Hippocampal formation (tissue), 2 donors: ENCODE data around the gene DHDH.

ENCODE experiments used
- DNase-seq, 2 donors: peaks; one replicate each; lab custom pipeline; 2025; lab: John Stamatoyannopoulos, UW

The DHDH gene

GRCh38 chr19:48967346-48968178 is 34.1 kb downstream of the DHDH start:
- peak; percentile 26 to 54 for DNase-seq

- no peak for DNase-seq
Observed at GRCh38 chr19:48968179-48968661, 34.7 kb downstream of the DHDH start.

DNA sequence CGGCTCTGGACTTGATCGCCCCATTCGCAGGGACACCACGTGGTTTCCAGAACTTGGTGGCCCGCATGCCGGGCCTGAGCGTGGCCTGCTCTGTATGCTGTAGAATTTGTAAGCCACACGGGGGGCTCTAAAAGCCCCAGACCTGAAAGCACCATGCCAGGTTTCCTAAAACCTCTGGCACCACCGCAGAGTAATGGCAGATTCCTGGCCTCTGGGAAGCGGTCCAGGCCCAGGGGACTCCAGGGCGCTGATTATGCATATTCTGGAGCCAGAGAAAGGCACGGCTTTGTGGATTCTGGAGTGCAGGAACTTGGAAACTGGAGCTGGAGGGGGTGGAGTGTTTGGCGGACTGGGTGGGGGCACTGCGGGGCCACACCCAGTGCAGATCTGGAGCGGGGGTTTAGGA is 35.3 kb downstream of the DHDH start:
- no peak for DNase-seq

GRCh38 chr19:48969276-48970138 is 36.0 kb downstream of the DHDH start:
- no peak for DNase-seq

DNA sequence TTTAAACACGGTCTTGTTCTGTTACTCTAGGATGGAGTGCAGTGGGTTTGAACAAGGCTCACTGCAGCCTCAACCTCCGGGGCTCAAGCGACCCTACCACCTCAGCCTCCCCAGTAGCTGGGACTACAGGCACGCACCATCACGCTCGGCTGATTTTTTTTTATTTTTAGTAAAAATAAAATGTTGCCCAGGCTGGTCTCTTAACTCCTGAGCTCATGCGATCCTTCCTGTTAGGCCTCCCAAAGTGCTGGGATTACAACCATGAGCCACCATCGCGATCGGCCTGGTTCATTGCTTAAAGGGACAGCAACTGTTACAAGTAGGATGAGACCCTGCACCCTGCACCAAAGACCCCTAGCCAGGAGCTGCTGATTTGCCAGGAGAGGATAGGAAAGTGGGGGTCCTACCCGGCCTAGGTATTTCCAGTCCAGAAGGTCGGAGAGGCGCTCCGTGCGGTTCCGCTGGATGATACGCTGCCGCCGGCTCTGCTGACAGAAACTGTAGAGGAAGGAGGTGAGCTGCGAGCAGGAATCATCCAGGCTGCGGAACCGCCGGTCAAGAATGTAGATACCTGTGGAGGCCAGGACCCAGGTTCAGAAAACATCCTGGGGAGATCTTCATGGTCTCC is 36.8 kb downstream of the DHDH start:
- no peak for DNase-seq

- peak; percentile 40 to 76 for DNase-seq
Observed at GRCh38 chr19:48970923-48971395, 37.5 kb downstream of the DHDH start.

GRCh38 chr19:48975947-48976847 is 42.7 kb downstream of the DHDH start:
- DNase-seq, result no peak

GRCh38 chr19:48977061-48977460 is 43.6 kb downstream of the DHDH start:
- no peak for DNase-seq

DNA sequence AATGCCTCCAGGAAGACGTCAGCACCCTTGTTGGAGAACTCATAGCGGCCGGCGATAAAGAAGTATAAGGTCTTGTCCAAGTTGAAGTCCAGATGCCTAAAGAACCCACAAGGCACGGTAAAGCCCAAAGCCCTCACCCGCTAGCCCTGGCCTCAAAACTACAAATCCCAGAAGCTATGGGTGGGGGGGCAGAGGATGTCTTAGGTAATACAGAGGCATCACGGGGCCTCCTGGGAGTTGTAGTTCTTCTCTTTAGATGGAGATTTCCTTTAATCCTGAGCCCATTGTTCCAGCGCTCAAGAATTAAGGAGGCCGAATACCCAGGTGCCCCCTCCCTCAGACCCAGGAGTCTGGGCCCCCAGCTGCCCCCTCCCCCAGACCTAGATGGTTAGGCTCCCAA is 48.8 kb downstream of the DHDH start:
- DNase-seq, result no peak

- no peak for DNase-seq
Observed at GRCh38 chr19:48985711-48986110, 52.2 kb downstream of the DHDH start.

- no peak for DNase-seq
Observed at GRCh38 chr19:48986211-48986610, 52.7 kb downstream of the DHDH start.

DNA sequence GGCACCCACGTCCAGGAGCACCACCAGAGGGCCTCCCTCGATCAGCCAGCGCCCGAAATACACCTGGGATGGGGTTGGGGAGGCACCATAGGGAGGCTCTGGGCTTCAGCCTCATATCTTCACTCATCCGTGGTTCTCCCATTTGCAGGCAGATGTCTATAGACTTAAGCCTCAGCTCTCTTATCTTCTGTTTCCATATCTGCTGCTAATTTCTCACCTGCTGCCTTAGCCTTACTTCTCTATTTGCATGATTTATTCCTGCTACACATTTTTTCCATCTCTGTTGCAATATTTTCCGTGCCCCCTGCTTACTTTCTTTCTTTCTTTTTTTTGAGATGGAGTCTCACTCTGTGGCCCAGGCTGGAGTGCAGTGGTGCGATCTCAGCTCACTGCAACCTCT is 53.8 kb downstream of the DHDH start:
- DNase-seq, result no peak

- DNase-seq, result no peak
Observed at GRCh38 chr19:48988286-48988685, 54.8 kb downstream of the DHDH start.

GRCh38 chr19:48988860-48989259 is 55.4 kb downstream of the DHDH start:
- DNase-seq, result no peak

DNA sequence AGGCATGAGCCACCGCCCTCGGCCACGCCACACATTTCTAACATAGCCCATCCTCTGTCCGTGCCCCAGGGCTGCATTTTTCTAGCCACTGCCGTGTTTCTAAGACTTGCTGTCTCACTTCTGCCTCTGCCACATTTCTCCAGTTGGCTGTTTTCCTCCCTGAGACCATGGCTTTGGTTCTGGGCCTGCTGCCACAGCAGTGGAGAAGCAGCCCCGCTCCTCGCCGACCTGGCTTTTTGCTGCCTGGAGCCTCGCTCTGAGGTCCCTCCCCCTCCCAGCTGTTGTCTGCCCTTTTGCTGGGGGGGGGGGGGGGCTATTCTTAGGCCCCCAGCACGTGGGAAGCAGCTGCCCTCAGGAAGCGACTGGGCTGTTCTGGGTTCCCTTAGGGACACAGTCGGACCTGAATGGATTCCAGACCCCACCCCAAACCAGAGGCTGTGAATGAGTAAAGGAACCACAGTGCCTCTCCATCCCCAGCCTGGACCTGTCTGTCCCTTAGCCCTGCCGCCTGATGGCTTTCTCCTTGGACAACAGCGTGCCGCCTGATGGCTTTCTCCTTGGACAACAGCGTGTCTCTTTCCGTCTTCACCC is 56.3 kb downstream of the DHDH start:
- DNase-seq, result peak in 1 of 2 donors; percentile 7

DNA sequence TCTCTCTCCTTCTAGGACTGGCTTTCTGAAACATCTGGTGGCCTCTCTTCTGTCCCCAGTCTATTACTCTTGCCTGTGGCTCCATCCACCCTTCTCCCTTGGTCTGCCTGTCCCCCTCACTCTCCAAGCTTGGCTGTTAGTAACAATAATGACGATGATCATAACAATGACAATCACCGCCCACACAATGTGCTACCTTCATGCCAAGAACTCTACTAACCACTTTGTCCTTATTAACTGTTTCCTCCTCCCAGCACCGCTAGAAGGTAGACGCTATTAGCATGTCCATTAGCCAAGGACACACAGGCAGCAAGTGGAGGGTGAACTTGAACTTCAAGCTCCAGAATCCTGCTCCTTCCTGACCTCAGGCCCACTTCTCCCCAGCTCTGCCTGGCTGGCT is 56.9 kb downstream of the DHDH start:
- DNase-seq, result no peak

DNA sequence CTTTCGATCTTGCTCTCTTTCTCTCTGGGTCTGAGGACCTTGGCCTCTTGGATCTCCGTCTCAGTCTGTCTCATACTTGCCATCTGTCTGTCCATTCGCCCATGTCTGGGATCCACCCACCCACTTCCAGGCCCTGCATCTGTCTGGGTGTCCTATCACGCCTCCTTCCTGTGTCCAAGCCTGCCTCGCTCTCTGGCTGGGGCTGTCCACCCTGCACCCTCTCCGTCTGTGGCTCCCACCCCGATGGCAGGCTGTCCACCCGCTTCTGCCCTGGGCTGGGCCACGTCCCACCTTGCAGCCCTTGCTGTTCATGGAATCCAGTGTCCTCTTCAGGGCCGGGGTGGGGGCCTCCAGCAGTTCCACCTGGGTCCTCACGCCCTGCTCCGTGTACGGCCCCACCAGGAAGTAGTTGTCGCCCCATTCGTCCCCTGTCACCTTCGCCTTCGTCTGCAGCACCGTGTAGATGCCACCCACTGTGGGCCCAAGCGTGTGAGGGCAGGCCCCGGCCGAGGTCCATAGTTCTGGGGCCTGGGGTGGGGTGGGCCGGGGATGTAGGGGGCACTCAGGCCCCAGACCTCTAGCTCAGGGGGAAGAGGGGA is 57.6 kb downstream of the DHDH start:
- DNase-seq, result no peak

- peak in 1 of 2 donors; percentile 15 for DNase-seq
Observed at GRCh38 chr19:48991873-48992580, 58.5 kb downstream of the DHDH start.

DNA sequence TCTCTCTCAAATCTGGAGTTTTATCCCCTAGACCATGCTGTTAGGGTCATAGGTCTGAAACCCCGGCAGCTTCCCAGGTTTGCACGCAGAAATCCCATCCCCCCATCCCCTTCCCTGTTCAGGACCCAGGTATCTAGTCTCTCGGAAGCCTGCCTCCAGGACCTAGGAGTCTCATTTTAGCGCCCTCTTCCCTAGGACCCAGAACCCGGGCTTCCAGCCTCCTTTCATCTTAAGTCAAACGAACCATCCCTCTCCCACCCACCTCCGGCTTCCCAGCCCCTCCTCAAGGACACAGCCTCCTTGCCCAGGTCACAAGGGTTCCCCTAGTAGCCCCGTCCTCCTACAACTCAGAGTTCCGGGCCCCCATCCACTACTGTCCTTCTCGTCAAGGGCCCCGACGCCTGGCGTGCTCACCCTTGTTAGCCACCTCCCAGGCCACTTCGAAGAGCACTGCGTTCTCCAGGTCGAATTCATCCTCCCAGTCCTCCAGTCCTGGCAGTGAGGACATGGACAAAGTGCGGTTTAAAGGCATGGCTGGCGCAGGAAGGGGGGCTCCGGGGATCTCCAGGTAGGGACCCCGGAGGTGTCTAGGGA is 59.2 kb downstream of the DHDH start:
- no peak for DNase-seq
